H9 (cell line): ENCODE results near the gene RIC8A. TPM values are rescaled to one million over a fixed set of nuclear protein-coding genes. Genes with fewer than 3 reads are reported as not detected.

Source experiments
- DNase-seq: peaks from one replicate; pipeline ENCODE4 v3.0.0-alpha.2; 2017
- H2AFZ ChIP-seq: one replicate; pipeline ENCODE4 v1.6.1; 2013; ENCODE audit warnings: mild to moderate bottlenecking, low read length, control low read depth, moderate library complexity
- H2AK5ac ChIP-seq: 2 replicates; pipeline ENCODE4 v1.6.1; 2013; ENCODE audit warnings: low read length, control low read depth, mixed read lengths; ENCODE audit not compliant: insufficient read length
- H2BK120ac ChIP-seq: one replicate; pipeline ENCODE4 v1.6.1; 2013; ENCODE audit warnings: low read depth, mild to moderate bottlenecking, low read length, control low read depth, inconsistent platforms; ENCODE audit not compliant: poor library complexity, severe bottlenecking
- H2BK12ac ChIP-seq: 2 replicates; pipeline ENCODE4 v1.6.1; 2013; ENCODE audit warnings: low read length, control low read depth, mixed read lengths, low read depth; ENCODE audit not compliant: insufficient read length
- H2BK15ac ChIP-seq: 2 replicates; pipeline ENCODE4 v1.6.1; 2013; ENCODE audit warnings: low read depth, low read length, control low read depth
- H2BK20ac ChIP-seq: one replicate; pipeline ENCODE4 v1.6.1; 2013; ENCODE audit warnings: low read depth, mild to moderate bottlenecking, low read length, control low read depth, inconsistent platforms; ENCODE audit not compliant: poor library complexity, severe bottlenecking
- H2BK5ac ChIP-seq: 2 replicates; pipeline ENCODE4 v1.6.1; 2013; ENCODE audit warnings: low read length, control low read depth, mixed read lengths; ENCODE audit not compliant: insufficient read length
- H3K14ac ChIP-seq: 2 replicates; pipeline ENCODE4 v1.6.1; 2013; ENCODE audit warnings: low read length, control low read depth; ENCODE audit not compliant: insufficient read depth
- H3K18ac ChIP-seq: 2 replicates; pipeline ENCODE4 v1.6.1; 2013; ENCODE audit warnings: low read depth, mild to moderate bottlenecking, mixed read lengths, low read length, control low read depth; ENCODE audit not compliant: insufficient read length
- H3K23ac ChIP-seq: 2 replicates; pipeline ENCODE4 v1.6.1; 2013; ENCODE audit warnings: low read length, control low read depth, mixed read lengths, low read depth; ENCODE audit not compliant: insufficient read length
- H3K23me2 ChIP-seq: 2 replicates; pipeline ENCODE4 v1.6.1; 2013; ENCODE audit warnings: low read depth, mild to moderate bottlenecking, mixed read lengths, low read length, control low read depth; ENCODE audit not compliant: insufficient read length, poor library complexity, severe bottlenecking
- H3K27ac ChIP-seq: 2 replicates; pipeline ENCODE4 v1.5.1; 2013; ENCODE audit warnings: low read length, control low read depth, mixed read lengths, low read depth; ENCODE audit not compliant: insufficient read length
- H3K27me3 ChIP-seq: 2 replicates; pipeline ENCODE4 v1.6.1; 2013; ENCODE audit warnings: low read length, control low read depth, inconsistent platforms; ENCODE audit not compliant: insufficient read depth
- H3K4ac ChIP-seq: 2 replicates; pipeline ENCODE4 v1.6.1; 2013; ENCODE audit warnings: low read depth, mild to moderate bottlenecking, control low read depth, inconsistent platforms, low read length, moderate library complexity
- H3K4me1 ChIP-seq: 2 replicates; pipeline ENCODE4 v1.6.1; 2013; ENCODE audit warnings: low read length, control low read depth, inconsistent platforms; ENCODE audit not compliant: insufficient read depth
- H3K4me2 ChIP-seq: 2 replicates; pipeline ENCODE4 v1.6.1; 2013; ENCODE audit warnings: low read length, control low read depth, mixed read lengths; ENCODE audit not compliant: insufficient read length, insufficient read depth
- H3K56ac ChIP-seq: 2 replicates; pipeline ENCODE4 v1.6.1; 2013; ENCODE audit warnings: low read depth, mild to moderate bottlenecking, mixed read lengths, low read length, control low read depth; ENCODE audit not compliant: insufficient read length
- H3K79me1 ChIP-seq: 2 replicates; pipeline ENCODE4 v1.6.1; 2013; ENCODE audit warnings: low read depth, mild to moderate bottlenecking, moderate library complexity, low read length, control low read depth, inconsistent platforms; ENCODE audit not compliant: insufficient read depth, poor library complexity, severe bottlenecking
- H3K79me2 ChIP-seq: 2 replicates; pipeline ENCODE4 v1.6.1; 2013; ENCODE audit warnings: low read length, control low read depth, inconsistent platforms; ENCODE audit not compliant: insufficient read depth
- H3K9ac ChIP-seq: 2 replicates; pipeline ENCODE4 v1.6.1; 2013; ENCODE audit warnings: low read length, control low read depth, mixed read lengths; ENCODE audit not compliant: insufficient read length; ENCODE audit errors: extremely low read depth
- H3K9me3 ChIP-seq: one replicate; pipeline ENCODE4 v1.6.1; 2013; ENCODE audit warnings: low read depth, low read length, inconsistent platforms; ENCODE audit not compliant: control insufficient read depth
- H3T11ph ChIP-seq: one replicate; pipeline ENCODE4 v1.6.1; 2013; ENCODE audit warnings: mild to moderate bottlenecking, low read length, control low read depth, inconsistent platforms
- H4K20me1 ChIP-seq: one replicate; pipeline ENCODE4 v1.6.1; 2013; ENCODE audit not compliant: control insufficient read depth, insufficient read length, insufficient read depth
- H4K5ac ChIP-seq: 2 replicates; pipeline ENCODE4 v1.6.1; 2013; ENCODE audit warnings: low read depth, mild to moderate bottlenecking, mixed read lengths, low read length, control low read depth; ENCODE audit not compliant: insufficient read length
- H4K8ac ChIP-seq: replicated peaks from 2 replicates; pipeline ENCODE4 v1.6.1; 2013; ENCODE audit warnings: low read length, control low read depth, mixed read lengths, low read depth; ENCODE audit not compliant: insufficient read length
- H4K91ac ChIP-seq: 2 replicates; pipeline ENCODE4 v1.6.1; 2013; ENCODE audit warnings: low read depth, mild to moderate bottlenecking, moderate library complexity, mixed read lengths, low read length, control low read depth; ENCODE audit not compliant: insufficient read length
- H3K27ac Mint-ChIP-seq, 3 experiments: 2 replicates in 2 of 3; 3 replicates in 1 of 3; pipeline ENCODE4 v1.8.0; 2020 to 2021; ENCODE audit warnings: mixed read lengths in 3 of 3, mild to moderate bottlenecking in 1 of 3, moderate library complexity in 1 of 3
- H3K27me3 Mint-ChIP-seq: 2 replicates; pipeline ENCODE4 v1.8.0; 2021; ENCODE audit warnings: low read depth, mild to moderate bottlenecking, moderate library complexity, mixed read lengths
- H3K36me3 Mint-ChIP-seq, 3 experiments: 2 replicates in 2 of 3; 3 replicates in 1 of 3; pipeline ENCODE4 v1.8.0; 2020 to 2021; ENCODE audit warnings: low read depth in 3 of 3, mixed read lengths in 3 of 3; ENCODE audit not compliant: insufficient read depth in 1 of 3
- H3K4me1 Mint-ChIP-seq, 2 experiments: 2 replicates each; pipeline ENCODE4 v1.8.0; 2020; ENCODE audit warnings: mixed read lengths in 2 of 2
- H3K4me3 Mint-ChIP-seq, 2 experiments: 2 replicates in 1 of 2; 3 replicates in 1 of 2; pipeline ENCODE4 v1.8.0; 2020 to 2021; ENCODE audit warnings: mild to moderate bottlenecking in 2 of 2, mixed read lengths in 2 of 2, moderate library complexity in 1 of 2
- H3K9me3 Mint-ChIP-seq, 2 experiments: 2 replicates in 1 of 2; 3 replicates in 1 of 2; pipeline ENCODE4 v1.8.0; 2020; ENCODE audit warnings: mild to moderate bottlenecking in 2 of 2, mixed read lengths in 2 of 2, moderate library complexity in 1 of 2
- WGBS: extraction: QIAGEN DNeasy Blood & Tissue Kit; methylation state at CpG from one replicate; pipeline ENCODE4 v1.1.7; 2013; ENCODE audit warnings: missing lambda C conversion rate, low lambda C conversion rate, mixed read lengths; ENCODE audit not compliant: insufficient read length; ENCODE audit errors: extremely low coverage; 5-methylcytosine and 5-hydroxymethylcytosine counted together
- total RNA-seq: library from RNA; stranded (reverse); gene quantifications from 2 replicates; pipeline ENCODE4 v1.2.1, GENCODE V29; 2021
- TF ChIP-seq, protein P1 (sequence below): fragments of 200-600 bp; sonication (generic); conservative IDR thresholded peaks from 3 replicates; pipeline ENCODE4 v1.8.0; 2021; ENCODE audit warnings: antibody characterized with exemption, mild to moderate bottlenecking

RIC8A gene
- total RNA-seq, 1 experiment from 2014 or later, result 94.9 TPM

GRCh38 chr11:216081-216974, 8.8 kb downstream of the RIC8A start:
- Histone ChIP-seq H2AK5ac (no peak overlapping the region), H4K8ac (no peak overlapping the region), H3K4ac (no peak overlapping the region), H3K4me1 (no peaks in the 10 kb centered on the region), H3K79me1 (no peaks in the 10 kb centered on the region), H2BK15ac (no peak overlapping the region), H2BK5ac (no peak overlapping the region), H3K27me3 (no peaks in the 10 kb centered on the region), H2AFZ (no peak overlapping the region), H3K27ac (no peak overlapping the region), H3K23me2 (no peaks in the 10 kb centered on the region), H2BK12ac (no peak overlapping the region), H3K23ac (no peak overlapping the region), H3K14ac (no peak overlapping the region), H3K9me3 (no peaks in the 10 kb centered on the region), H4K20me1 (no peaks in the 10 kb centered on the region), H4K5ac (no peak overlapping the region), H3K9ac (no peak overlapping the region), H3K56ac (no peak overlapping the region), H3K79me2 (no peaks in the 10 kb centered on the region), H2BK20ac (no peak overlapping the region), H4K91ac (no peak overlapping the region), H3K18ac (no peak overlapping the region), H2BK120ac (no peak overlapping the region), H3K4me2 (no peak overlapping the region), H3T11ph (no peak overlapping the region)
- TF ChIP-seq, protein P1, sequence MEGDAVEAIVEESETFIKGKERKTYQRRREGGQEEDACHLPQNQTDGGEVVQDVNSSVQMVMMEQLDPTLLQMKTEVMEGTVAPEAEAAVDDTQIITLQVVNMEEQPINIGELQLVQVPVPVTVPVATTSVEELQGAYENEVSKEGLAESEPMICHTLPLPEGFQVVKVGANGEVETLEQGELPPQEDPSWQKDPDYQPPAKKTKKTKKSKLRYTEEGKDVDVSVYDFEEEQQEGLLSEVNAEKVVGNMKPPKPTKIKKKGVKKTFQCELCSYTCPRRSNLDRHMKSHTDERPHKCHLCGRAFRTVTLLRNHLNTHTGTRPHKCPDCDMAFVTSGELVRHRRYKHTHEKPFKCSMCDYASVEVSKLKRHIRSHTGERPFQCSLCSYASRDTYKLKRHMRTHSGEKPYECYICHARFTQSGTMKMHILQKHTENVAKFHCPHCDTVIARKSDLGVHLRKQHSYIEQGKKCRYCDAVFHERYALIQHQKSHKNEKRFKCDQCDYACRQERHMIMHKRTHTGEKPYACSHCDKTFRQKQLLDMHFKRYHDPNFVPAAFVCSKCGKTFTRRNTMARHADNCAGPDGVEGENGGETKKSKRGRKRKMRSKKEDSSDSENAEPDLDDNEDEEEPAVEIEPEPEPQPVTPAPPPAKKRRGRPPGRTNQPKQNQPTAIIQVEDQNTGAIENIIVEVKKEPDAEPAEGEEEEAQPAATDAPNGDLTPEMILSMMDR, result no peak
- no CpG with 5 or more reads among the region's 11 CpGs for WGBS
- Mint-ChIP-seq H3K4me1 (no peaks in the 10 kb centered on the region), H3K9me3 (no peaks in the 10 kb centered on the region), H3K36me3 (peaks cover 19 to 57% (median 48%) of the 10 kb centered on the region in 3 experiments), H3K27me3 (no peaks in the 10 kb centered on the region), H3K4me3 (no peak overlapping the region), H3K27ac (no peak overlapping the region)
- DNase-seq, result peak; percentile 12
